Panc1 (cell line): ENCODE data around the gene PKIB. TPM values are rescaled to one million over a fixed set of nuclear protein-coding genes. Genes with fewer than 3 reads are reported as not detected.

ENCODE experiments used
- ATAC-seq: fragments of 200-7000 bp; cut with Tn5 transposase; 2 replicates; pipeline ENCODE4 v1.9.1; 2020; ENCODE audit warnings: mild to moderate bottlenecking, moderate library complexity
- BruUV-seq: library from RNA; stranded (reverse); fragments of 400-500 nt; replicated peaks from 2 replicates; lab custom pipeline; 2021; lab: Mats Ljungman, UMichigan
- CTCF ChIA-PET: fragments of 300-600 bp; sonication (Branson Sonifier 250); formaldehyde crosslinking; loops from one replicate; lab custom pipeline; 2022; ENCODE audit warnings: antibody characterized with exemption; lab: Charles Lee
- POLR2A ChIA-PET: fragments of 300-600 bp; sonication (Branson Sonifier 250); formaldehyde crosslinking; loops from one replicate; lab custom pipeline; 2022; ENCODE audit warnings: antibody characterized with exemption; lab: Charles Lee
- DNase-seq: peaks from one replicate; pipeline ENCODE4 v3.0.0-alpha.2; 2010; ENCODE audit warnings: low read depth, low spot score
- H3K27ac ChIP-seq: 2 replicates; pipeline ENCODE4 v1.5.1; 2011; ENCODE audit warnings: mild to moderate bottlenecking, low read length, inconsistent platforms
- H3K27me3 ChIP-seq: fragments of 200-500 bp; sonication (Bioruptor generic); 2 replicates; pipeline ENCODE4 v1.6.0; 2014; ENCODE audit warnings: low read length, inconsistent platforms; ENCODE audit not compliant: control insufficient read depth, insufficient read depth
- H3K36me3 ChIP-seq: fragments of 200-500 bp; sonication (Bioruptor generic); 2 replicates; pipeline ENCODE4 v1.5.1; 2014; ENCODE audit warnings: inconsistent platforms, mild to moderate bottlenecking, low read length, moderate library complexity; ENCODE audit not compliant: control insufficient read depth, insufficient read depth
- H3K4me1 ChIP-seq: 2 replicates; pipeline ENCODE4 v1.5.1; 2011; ENCODE audit warnings: inconsistent platforms, mild to moderate bottlenecking, low read length, moderate library complexity; ENCODE audit not compliant: control insufficient read depth, insufficient read depth
- H3K4me3 ChIP-seq, 2 experiments: 2 replicates each; pipeline ENCODE4 v1.5.1; 2011 to 2012; ENCODE audit warnings: low read depth in 2 of 2, low read length in 2 of 2, mild to moderate bottlenecking in 2 of 2, inconsistent platforms in 1 of 2, moderate library complexity in 1 of 2
- H3K9me3 ChIP-seq: fragments of 200-500 bp; sonication (Bioruptor generic); 2 replicates; pipeline ENCODE4 v1.5.1; 2014; ENCODE audit warnings: low read depth, mild to moderate bottlenecking, inconsistent platforms, low read length, moderate library complexity; ENCODE audit not compliant: control insufficient read depth, insufficient read depth
- CTCF ChIP-seq: fragments of 450-650 bp; IDR thresholded peaks from 2 replicates; pipeline ENCODE4 v1.5.1; 2017; ENCODE audit warnings: mild to moderate bottlenecking
- POLR2AphosphoS5 ChIP-seq: IDR thresholded peaks from 2 replicates; pipeline ENCODE4 v1.6.1; 2012; ENCODE audit warnings: mild to moderate bottlenecking, low read depth, low read length, moderate library complexity
- REST ChIP-seq, 2 experiments: IDR thresholded peaks; 2 replicates each; pipeline ENCODE4 v1.6.1; 2011 to 2012; ENCODE audit warnings: low read depth in 2 of 2, control low read depth in 1 of 2, low read length in 1 of 2, mild to moderate bottlenecking in 1 of 2, moderate library complexity in 1 of 2; ENCODE audit not compliant: insufficient read depth in 1 of 2
- SIN3A ChIP-seq: IDR thresholded peaks from 2 replicates; pipeline ENCODE4 v1.6.1; 2012; ENCODE audit warnings: low read depth, mild to moderate bottlenecking, low read length, moderate library complexity, borderline replicate concordance; ENCODE audit not compliant: insufficient read depth
- TCF7L2 ChIP-seq: IDR thresholded peaks from 2 replicates; pipeline ENCODE4 v1.6.1; 2011; ENCODE audit warnings: mild to moderate bottlenecking, low read depth, low read length, inconsistent platforms
- in situ Hi-C: cut with HindIII; loops from 2 replicates; pipeline ENCODE4 v1.10.0; 2016; ENCODE audit warnings: low sequenced_read_pairs, low pct_unique_long_range_greater_than_20kb
- intact Hi-C: fragments of 100-400 bp; cut with micrococcal nuclease; formaldehyde crosslinking; loops from one replicate; pipeline ENCODE4 v1.10.0; 2022; ENCODE audit not compliant: unreplicated experiment
- total RNA-seq: library from RNA; stranded (reverse); gene quantifications from one replicate; pipeline ENCODE4 v1.2.1, GENCODE V29; 2021; ENCODE audit not compliant: unreplicated experiment

PKIB gene
- total RNA-seq, 1 experiment from 2014 or later, result 1.1 TPM

GRCh38 chr6:122735582-122735981, 125.4 kb downstream of the PKIB start:
- Histone ChIP-seq H3K9me3 (no peaks in the 10 kb centered on the region), H3K4me1 (no peaks in the 10 kb centered on the region), H3K27ac (no peak overlapping the region), H3K4me3 (no peak overlapping the region), H3K27me3 (peaks cover 5% of the 10 kb centered on the region; the same call in 1 of the 2 replicates), H3K36me3 (no peaks in the 10 kb centered on the region)
- CTCF ChIA-PET, result no interaction called here
- in situ Hi-C loops (no loop called here), intact Hi-C loops (no loop called here)
- ATAC-seq, result no peak
- no TSS peak for BruUV-seq
- DNase-seq, result no peak
- TF ChIP-seq SIN3A, result no peak
- TF ChIP-seq TCF7L2, result no peak
- no peak for TF ChIP-seq REST (IDR thresholded peaks at IDR 0.05; ENCODE audit: insufficient read depth in 1 of 2, low read depth in 2 of 2, low read length in 1 of 2)
- TF ChIP-seq CTCF, result no peak
- no peak for TF ChIP-seq POLR2AphosphoS5
- POLR2A ChIA-PET, result no interaction called here

- H3K9me3 ChIP-seq, result no peaks in the 10 kb centered on the region
- ChIA-PET POLR2A (no interaction called here), CTCF (no interaction called here)
- intact Hi-C loops (no loop called here), in situ Hi-C loops (no loop called here)
- no peak for ATAC-seq
- no TSS peak for BruUV-seq
- peaks cover 5% of the 10 kb centered on the region; the same call in 1 of the 2 replicates for H3K27me3 ChIP-seq
- no peak overlapping the region for H3K4me3 ChIP-seq
- no peak overlapping the region for H3K27ac ChIP-seq
- no peaks in the 10 kb centered on the region for H3K36me3 ChIP-seq
- no peak for TF ChIP-seq SIN3A
- TF ChIP-seq CTCF, result no peak
- no peak for TF ChIP-seq POLR2AphosphoS5
- no peak for TF ChIP-seq REST (IDR thresholded peaks at IDR 0.05; ENCODE audit: insufficient read depth in 1 of 2, low read depth in 2 of 2, low read length in 1 of 2)
- no peak for TF ChIP-seq TCF7L2
- no peak for DNase-seq
- H3K4me1 ChIP-seq, result no peaks in the 10 kb centered on the region
Measured at GRCh38 chr6:122736163-122736562, 126.0 kb downstream of the PKIB start.
